Astrocyte (in vitro differentiated cells and primary cell): ENCODE results near the gene GSG1L. TPM values are rescaled to one million over a fixed set of nuclear protein-coding genes. Genes with fewer than 3 reads are reported as not detected.

Source experiments
- DNase-seq: peaks from one replicate; pipeline ENCODE4 v3.0.0-alpha.2; 2010; ENCODE audit warnings: low read depth
- FAIRE-seq: peaks from 2 replicates; lab custom pipeline; 2011; peaks lifted over from hg19 to GRCh38; lab: Jason Lieb, UNC
- H2AFZ ChIP-seq: 2 replicates; pipeline ENCODE4 v1.6.0; 2012; ENCODE audit warnings: low read depth, low read length, inconsistent platforms
- H3K27ac ChIP-seq: 2 replicates; pipeline ENCODE4 v1.5.1; 2011; ENCODE audit warnings: low read depth, low read length, inconsistent platforms
- H3K27me3 ChIP-seq: 2 replicates; pipeline ENCODE4 v1.6.0; 2011; ENCODE audit warnings: low read length, inconsistent platforms; ENCODE audit not compliant: insufficient read depth
- H3K36me3 ChIP-seq: 2 replicates; pipeline ENCODE4 v1.5.1; 2011; ENCODE audit warnings: low read length, inconsistent platforms; ENCODE audit not compliant: insufficient read depth
- H3K4me1 ChIP-seq: 2 replicates; pipeline ENCODE4 v1.5.1; 2011; ENCODE audit warnings: low read length, inconsistent platforms; ENCODE audit not compliant: insufficient read depth
- H3K4me2 ChIP-seq: 2 replicates; pipeline ENCODE4 v1.6.0; 2012; ENCODE audit warnings: low read length, inconsistent platforms
- H3K4me3 ChIP-seq: 2 replicates; pipeline ENCODE4 v1.5.1; 2011; ENCODE audit warnings: low read depth, mild to moderate bottlenecking, low read length, inconsistent platforms; ENCODE audit not compliant: insufficient read depth
- H3K79me2 ChIP-seq: 2 replicates; pipeline ENCODE4 v1.6.0; 2012; ENCODE audit warnings: mild to moderate bottlenecking, low read length, inconsistent platforms; ENCODE audit not compliant: insufficient read depth
- H3K9ac ChIP-seq: 2 replicates; pipeline ENCODE4 v1.6.0; 2012; ENCODE audit warnings: mild to moderate bottlenecking, low read length, inconsistent platforms
- H3K9me3 ChIP-seq: 2 replicates; pipeline ENCODE4 v1.5.1; 2012; ENCODE audit warnings: low read depth, mild to moderate bottlenecking, low read length, inconsistent platforms; ENCODE audit not compliant: insufficient read depth
- H4K20me1 ChIP-seq: 2 replicates; pipeline ENCODE4 v1.6.0; 2012; ENCODE audit warnings: low read length, inconsistent platforms; ENCODE audit not compliant: insufficient read depth
- H3K27ac Mint-ChIP-seq: one replicate; pipeline ENCODE4 v1.8.0; 2021; ENCODE audit warnings: mild to moderate bottlenecking, mixed read lengths; ENCODE audit not compliant: unreplicated experiment
- H3K27me3 Mint-ChIP-seq: one replicate; pipeline ENCODE4 v1.8.0; 2021; ENCODE audit warnings: low read depth, mixed read lengths; ENCODE audit not compliant: unreplicated experiment
- H3K36me3 Mint-ChIP-seq: one replicate; pipeline ENCODE4 v1.8.0; 2021; ENCODE audit warnings: low read depth, mixed read lengths; ENCODE audit not compliant: unreplicated experiment
- H3K4me1 Mint-ChIP-seq: one replicate; pipeline ENCODE4 v1.8.0; 2021; ENCODE audit warnings: low read depth, mixed read lengths; ENCODE audit not compliant: unreplicated experiment
- H3K4me3 Mint-ChIP-seq: one replicate; pipeline ENCODE4 v1.8.0; 2021; ENCODE audit warnings: mild to moderate bottlenecking, moderate library complexity, mixed read lengths; ENCODE audit not compliant: unreplicated experiment
- H3K9me3 Mint-ChIP-seq: one replicate; pipeline ENCODE4 v1.8.0; 2021; ENCODE audit warnings: mild to moderate bottlenecking, mixed read lengths; ENCODE audit not compliant: unreplicated experiment
- CTCF ChIP-seq: IDR thresholded peaks from 2 replicates; pipeline ENCODE4 v1.5.1; 2011; ENCODE audit warnings: low read depth, mild to moderate bottlenecking, inconsistent platforms, low read length, moderate library complexity; ENCODE audit not compliant: insufficient read depth
- EZH2 ChIP-seq: IDR thresholded peaks from 2 replicates; pipeline ENCODE4 v1.6.1; 2012; ENCODE audit warnings: mild to moderate bottlenecking, low read length, inconsistent platforms; ENCODE audit not compliant: insufficient read depth
- total RNA-seq: library from RNA; stranded (reverse); gene quantifications from 2 replicates; pipeline ENCODE4 v1.2.1, GENCODE V29; 2021

The GSG1L gene
- total RNA-seq, 1 donor from 2014 or later, result not detected

GRCh38 chr16:28098959-28099945, 35.7 kb upstream of the GSG1L start:
- Histone ChIP-seq H3K9me3 (no peaks in the 10 kb centered on the region), H2AFZ (no peak overlapping the region), H3K9ac (no peak overlapping the region), H3K4me1 (no peaks in the 10 kb centered on the region), H3K36me3 (peaks cover 33% of the 10 kb centered on the region), H3K79me2 (peaks cover 2% of the 10 kb centered on the region), H3K27me3 (no peaks in the 10 kb centered on the region), H4K20me1 (peaks cover 40% of the 10 kb centered on the region), H3K4me3 (no peak overlapping the region), H3K4me2 (no peak overlapping the region), H3K27ac (no peak overlapping the region)
- Mint-ChIP-seq H3K27ac (no peak overlapping the region), H3K4me1 (no peaks in the 10 kb centered on the region), H3K36me3 (peaks cover 21% of the 10 kb centered on the region), H3K9me3 (no peaks in the 10 kb centered on the region), H3K4me3 (no peak overlapping the region), H3K27me3 (no peaks in the 10 kb centered on the region)
- no peak for DNase-seq
- TF ChIP-seq EZH2 (no peak), CTCF (no peak)
- no peak for FAIRE-seq

- no peaks in the 10 kb centered on the region for H3K9me3 ChIP-seq
- Mint-ChIP-seq H3K9me3 (no peaks in the 10 kb centered on the region), H3K27me3 (no peaks in the 10 kb centered on the region), H3K4me1 (no peaks in the 10 kb centered on the region), H3K36me3 (peaks cover 20% of the 10 kb centered on the region), H3K4me3 (no peak overlapping the region), H3K27ac (no peak overlapping the region)
- no peaks in the 10 kb centered on the region for H3K27me3 ChIP-seq
- no peak overlapping the region for H3K27ac ChIP-seq
- no peak overlapping the region for H3K9ac ChIP-seq
- DNase-seq, result no peak
- no peak overlapping the region for H2AFZ ChIP-seq
- no peak overlapping the region for H3K4me3 ChIP-seq
- peaks cover 46% of the 10 kb centered on the region for H4K20me1 ChIP-seq
- no peak for FAIRE-seq
- peaks cover 24% of the 10 kb centered on the region for H3K36me3 ChIP-seq
- H3K79me2 ChIP-seq, result peaks cover 2% of the 10 kb centered on the region
- H3K4me2 ChIP-seq, result no peak overlapping the region
- no peak for TF ChIP-seq CTCF
- no peak for TF ChIP-seq EZH2
- no peaks in the 10 kb centered on the region for H3K4me1 ChIP-seq
Measured at GRCh38 chr16:28098171-28098958, 34.9 kb upstream of the GSG1L start.
